Testis (tissue), 3 donors: ENCODE results near the gene IGSF21. TPM values are rescaled to one million over a fixed set of nuclear protein-coding genes. Genes with fewer than 3 reads are reported as not detected.
A peak's percentile ranks its signal among the peaks of the same experiment; 100 is the strongest.

Experiments
- DNase-seq: peaks from one replicate; pipeline ENCODE4 v3.0.0-alpha.2; 2019
- H3K27ac ChIP-seq, 2 donors: fragments of 200-600 bp; sonication (generic); one replicate each; pipeline ENCODE4 v1.5.1; 2019
- H3K27me3 ChIP-seq: fragments of 200-600 bp; sonication (generic); one replicate; pipeline ENCODE4 v1.5.1; 2019
- H3K36me3 ChIP-seq: fragments of 200-600 bp; sonication (generic); one replicate; pipeline ENCODE4 v1.5.1; 2017; ENCODE audit warnings: low read depth; ENCODE audit errors: missing control alignments
- H3K4me1 ChIP-seq: fragments of 200-600 bp; sonication (generic); one replicate; pipeline ENCODE4 v1.5.1; 2019
- H3K4me3 ChIP-seq, 2 donors: fragments of 200-600 bp; sonication (generic); one replicate each; pipeline ENCODE4 v1.5.1; 2017 to 2019
- H3K9me3 ChIP-seq: fragments of 200-600 bp; sonication (generic); one replicate; pipeline ENCODE4 v1.5.1; 2017
- POLR2A ChIP-seq: fragments of 450-650 bp; IDR thresholded peaks from one replicate; pipeline ENCODE4 v1.6.1; 2017; ENCODE audit warnings: antibody characterized with exemption, mild to moderate bottlenecking, moderate library complexity
- WGBS, 2 donors: methylation state at CpG; one replicate each; pipeline ENCODE4 v1.1.5; 2018; 5-methylcytosine and 5-hydroxymethylcytosine counted together
- intact Hi-C: fragments of 100-400 bp; cut with DNase I; formaldehyde crosslinking; loops from one replicate; pipeline ENCODE4 v1.15.1; 2023; ENCODE audit warnings: low total_unique reads
- polyA plus RNA-seq: library from polyadenylated mRNA; stranded (reverse); fragments of 350-450 nt; fragmentation: Illumina TruSeq; extraction: RNeasy Lipid Tissue Mini Kit (QIAGEN cat#74804); gene quantifications from one replicate; pipeline ENCODE4 v1.2.3, GENCODE V29; 2014; ENCODE audit warnings: low read depth, low replicate concordance; ENCODE audit not compliant: insufficient read depth
- total RNA-seq, 2 donors: library from RNA; depleted of rRNA; stranded (reverse); fragments of >200 nt; gene quantifications; one replicate each; pipeline ENCODE4 v1.2.3, GENCODE V29; 2016
- TF ChIP-seq, protein P1 (sequence below), 3 experiments: fragments of 450-650 bp in 2 of 3; fragments of 200-600 bp in 1 of 3; sonication (generic) in 1 of 3; IDR thresholded peaks; one replicate each; pipeline ENCODE4 v1.5.1; 2016 to 2019; ENCODE audit warnings: antibody characterized with exemption in 3 of 3, mild to moderate bottlenecking in 2 of 3, moderate library complexity in 1 of 3

Gene IGSF21
- total and polyA plus RNA-seq, 3 donors from 2014 or later, result 1.7 to 4.2 (median 2.9) TPM

DNA sequence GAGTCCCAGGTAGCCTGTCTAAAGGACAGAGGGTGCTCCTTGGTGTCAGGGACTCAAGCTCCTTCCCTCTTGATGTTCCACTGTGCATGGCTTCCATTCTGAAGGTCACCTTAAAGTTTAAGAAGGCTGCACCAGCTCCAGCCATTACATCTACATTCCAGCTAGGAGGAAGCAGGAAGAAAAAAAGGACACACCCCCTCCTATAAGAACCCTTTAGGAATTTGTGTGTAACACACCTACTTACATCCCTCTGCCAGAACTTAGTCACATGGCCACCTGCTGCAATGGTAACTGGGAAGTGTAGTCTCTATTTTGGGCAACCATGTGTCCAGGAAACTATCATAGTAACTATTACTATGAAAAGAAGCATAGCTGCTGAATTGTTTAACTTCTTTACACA is 211.5 kb downstream of the IGSF21 start:
- H3K27me3 ChIP-seq, result no peaks in the 10 kb centered on the region
- no peak overlapping the region for H3K27ac ChIP-seq
- H3K36me3 ChIP-seq, result no peaks in the 10 kb centered on the region
- no peak for TF ChIP-seq POLR2A
- TF ChIP-seq, protein P1, sequence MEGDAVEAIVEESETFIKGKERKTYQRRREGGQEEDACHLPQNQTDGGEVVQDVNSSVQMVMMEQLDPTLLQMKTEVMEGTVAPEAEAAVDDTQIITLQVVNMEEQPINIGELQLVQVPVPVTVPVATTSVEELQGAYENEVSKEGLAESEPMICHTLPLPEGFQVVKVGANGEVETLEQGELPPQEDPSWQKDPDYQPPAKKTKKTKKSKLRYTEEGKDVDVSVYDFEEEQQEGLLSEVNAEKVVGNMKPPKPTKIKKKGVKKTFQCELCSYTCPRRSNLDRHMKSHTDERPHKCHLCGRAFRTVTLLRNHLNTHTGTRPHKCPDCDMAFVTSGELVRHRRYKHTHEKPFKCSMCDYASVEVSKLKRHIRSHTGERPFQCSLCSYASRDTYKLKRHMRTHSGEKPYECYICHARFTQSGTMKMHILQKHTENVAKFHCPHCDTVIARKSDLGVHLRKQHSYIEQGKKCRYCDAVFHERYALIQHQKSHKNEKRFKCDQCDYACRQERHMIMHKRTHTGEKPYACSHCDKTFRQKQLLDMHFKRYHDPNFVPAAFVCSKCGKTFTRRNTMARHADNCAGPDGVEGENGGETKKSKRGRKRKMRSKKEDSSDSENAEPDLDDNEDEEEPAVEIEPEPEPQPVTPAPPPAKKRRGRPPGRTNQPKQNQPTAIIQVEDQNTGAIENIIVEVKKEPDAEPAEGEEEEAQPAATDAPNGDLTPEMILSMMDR (IDR thresholded peaks at IDR 0.05), result no peak
- DNase-seq, result no peak
- intact Hi-C loops, result no loop called here
- H3K4me3 ChIP-seq, result no peak overlapping the region
- H3K9me3 ChIP-seq, result no peaks in the 10 kb centered on the region
- no peaks in the 10 kb centered on the region for H3K4me1 ChIP-seq

- no peak overlapping the region for H3K27ac ChIP-seq
- H3K36me3 ChIP-seq, result no peaks in the 10 kb centered on the region
- no peak for TF ChIP-seq POLR2A
- TF ChIP-seq, protein P1 (IDR thresholded peaks at IDR 0.05), result no peak
- H3K9me3 ChIP-seq, result no peaks in the 10 kb centered on the region
- H3K4me3 ChIP-seq, result no peak overlapping the region
- intact Hi-C loops, result no loop called here
- no peaks in the 10 kb centered on the region for H3K27me3 ChIP-seq
- no peaks in the 10 kb centered on the region for H3K4me1 ChIP-seq
- DNase-seq, result no peak
- WGBS, 2 donors, result 48 to 65% methylated on average over 7 of the region's 7 CpGs
Observed at GRCh38 chr1:18320051-18320450, 212.5 kb downstream of the IGSF21 start.

DNA sequence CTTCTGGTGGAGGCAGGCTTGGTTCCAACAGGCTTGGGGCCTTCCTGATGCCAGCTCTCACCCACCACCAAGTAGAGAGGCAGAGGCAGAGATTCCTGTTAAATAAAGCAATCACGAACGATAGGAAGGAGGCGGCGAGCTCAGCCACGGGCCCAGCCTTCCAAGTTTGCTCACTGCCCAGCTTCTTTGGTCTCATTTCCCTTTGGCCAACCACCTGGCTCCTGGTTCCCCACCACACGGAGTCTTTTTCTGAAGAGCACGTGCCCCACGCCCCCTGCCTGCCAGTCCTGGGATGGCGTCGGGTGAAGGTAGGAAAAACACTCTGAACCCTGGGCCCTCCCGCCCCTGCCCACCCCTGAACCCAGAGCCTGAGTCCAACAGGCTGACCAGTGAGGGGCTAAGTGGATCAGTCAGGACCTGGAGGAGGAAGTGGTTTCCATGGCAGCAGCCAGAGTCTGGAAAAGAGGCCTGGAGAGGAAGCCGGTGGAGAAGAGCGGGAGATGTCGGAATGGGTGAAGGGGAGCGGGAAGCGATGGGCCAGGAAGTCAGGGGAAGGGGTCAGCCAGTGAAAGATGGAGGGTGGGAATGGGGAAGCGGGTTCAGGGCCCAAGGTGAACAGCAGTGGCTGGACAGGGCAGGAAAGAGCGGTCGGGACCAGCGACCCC is 214.9 kb downstream of the IGSF21 start:
- H3K27ac ChIP-seq, result no peak overlapping the region
- H3K4me3 ChIP-seq, result no peak overlapping the region
- DNase-seq, result no peak
- 86 to 92% methylated on average over 20 of the region's 20 CpGs for WGBS, 2 donors
- no peaks in the 10 kb centered on the region for H3K36me3 ChIP-seq
- no peak for TF ChIP-seq POLR2A
- TF ChIP-seq, protein P1 (IDR thresholded peaks at IDR 0.05), result no peak
- H3K27me3 ChIP-seq, result no peaks in the 10 kb centered on the region
- intact Hi-C loops, result no loop called here
- H3K4me1 ChIP-seq, result no peaks in the 10 kb centered on the region
- H3K9me3 ChIP-seq, result no peaks in the 10 kb centered on the region

DNA sequence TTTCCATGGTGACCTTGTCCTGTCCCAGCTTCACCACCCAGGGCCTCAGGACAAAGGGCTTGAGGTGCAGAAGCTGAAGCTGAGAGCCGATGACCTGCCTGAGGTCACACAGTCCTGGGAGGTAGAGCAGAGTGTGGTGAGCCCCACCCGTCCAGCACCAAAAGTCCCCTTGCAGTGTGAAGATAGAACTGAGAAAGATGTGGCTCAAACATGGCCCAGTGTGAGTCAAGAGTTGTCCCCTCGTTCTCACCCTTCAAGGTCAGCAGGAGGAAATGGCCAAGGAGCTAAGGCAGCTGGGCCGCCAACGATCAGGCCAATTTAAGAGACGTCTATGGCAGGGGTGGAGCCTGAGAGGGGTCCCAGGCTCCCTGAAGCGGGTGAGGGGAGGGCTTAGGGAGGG is 215.7 kb downstream of the IGSF21 start:
- TF ChIP-seq POLR2A, result no peak
- TF ChIP-seq, protein P1 (IDR thresholded peaks at IDR 0.05), result no peak
- Histone ChIP-seq H3K4me1 (no peaks in the 10 kb centered on the region), H3K9me3 (no peaks in the 10 kb centered on the region), H3K4me3 (no peak overlapping the region), H3K27me3 (no peaks in the 10 kb centered on the region), H3K36me3 (no peaks in the 10 kb centered on the region), H3K27ac (no peak overlapping the region)
- intact Hi-C loops, result no loop called here
- 71 to 77% methylated on average over 6 to 7 of the region's 7 CpGs for WGBS, 2 donors
- DNase-seq, result no peak

GRCh38 chr1:18324246-18324645 is 216.6 kb downstream of the IGSF21 start:
- no peaks in the 10 kb centered on the region for H3K9me3 ChIP-seq
- intact Hi-C loops, result no loop called here
- no peaks in the 10 kb centered on the region for H3K27me3 ChIP-seq
- 85 to 89% methylated on average over 10 of the region's 10 CpGs for WGBS, 2 donors
- peak; percentile 17 for DNase-seq
- no peak overlapping the region for H3K4me3 ChIP-seq
- TF ChIP-seq, protein P1 (IDR thresholded peaks at IDR 0.05), result peak in 1 of 3 experiments; percentile 30
- no peak for TF ChIP-seq POLR2A
- no peak overlapping the region for H3K27ac ChIP-seq
- H3K4me1 ChIP-seq, result no peaks in the 10 kb centered on the region
- no peaks in the 10 kb centered on the region for H3K36me3 ChIP-seq
